HG03175 (cell line): ENCODE measurements around the gene COL3A1.

ENCODE experiments used
- ATAC-seq: cut with Tn5 transposase; IDR thresholded peaks from one replicate; pipeline ENCODE4 v1.9.1; 2021; ENCODE audit warnings: mild to moderate bottlenecking, moderate library complexity; ENCODE audit not compliant: unreplicated experiment

Gene COL3A1

DNA sequence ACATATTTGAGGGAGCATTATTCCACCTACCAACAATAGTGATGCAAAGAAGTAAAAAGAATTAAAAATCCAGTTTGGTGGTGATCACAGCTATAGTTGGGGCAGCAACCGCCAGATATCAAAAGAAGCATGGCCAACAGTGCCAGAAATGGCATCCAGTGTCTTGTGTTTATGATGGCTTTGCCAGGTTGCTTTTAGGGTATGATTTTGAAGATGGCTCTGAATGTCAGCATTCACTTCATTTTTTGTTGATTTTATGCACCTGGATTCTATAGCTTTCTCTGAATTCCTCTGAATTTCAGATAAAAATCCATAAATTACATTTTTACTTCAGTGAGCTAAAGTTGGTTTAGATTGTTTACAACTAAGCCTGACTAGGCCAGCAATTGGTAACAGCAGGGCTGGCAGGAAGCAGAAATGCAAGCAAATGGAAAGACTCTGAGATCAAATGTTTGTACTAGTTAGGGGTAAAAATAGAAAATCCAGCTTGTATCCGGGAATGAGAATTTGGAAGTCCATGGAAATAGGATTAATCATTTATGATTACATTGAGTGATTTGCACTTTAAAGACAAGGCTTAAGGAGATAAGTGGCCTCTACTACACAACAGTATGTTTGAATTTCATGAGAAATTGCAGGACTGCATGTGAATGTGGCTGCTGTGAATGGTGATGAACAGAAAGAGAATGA, 40.4 kb downstream of the COL3A1 start:
- ATAC-seq, result no peak

GRCh38 chr2:189015359-189015758, 41.2 kb downstream of the COL3A1 start:
- ATAC-seq, result no peak

GRCh38 chr2:189016311-189016861, 42.2 kb downstream of the COL3A1 start:
- ATAC-seq, result no peak

DNA sequence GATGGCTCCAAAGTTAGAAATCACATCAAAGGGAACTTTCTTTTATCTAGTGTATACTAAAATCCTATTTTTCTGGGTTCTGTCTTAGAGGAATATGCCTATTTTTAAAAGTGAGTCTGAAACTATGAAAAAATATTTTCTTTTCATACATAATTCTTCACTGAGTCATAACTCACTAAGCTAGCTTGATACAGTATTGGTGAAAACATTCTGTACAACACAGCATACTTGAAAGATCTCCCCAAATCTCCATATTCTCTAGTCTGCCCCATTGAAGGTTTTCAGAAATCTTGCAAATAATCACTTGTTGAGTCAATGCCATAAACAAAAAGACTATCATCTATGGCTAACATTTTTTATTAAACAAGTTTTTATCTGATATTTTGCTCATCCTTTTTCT, 44.5 kb downstream of the COL3A1 start:
- ATAC-seq, result no peak

DNA sequence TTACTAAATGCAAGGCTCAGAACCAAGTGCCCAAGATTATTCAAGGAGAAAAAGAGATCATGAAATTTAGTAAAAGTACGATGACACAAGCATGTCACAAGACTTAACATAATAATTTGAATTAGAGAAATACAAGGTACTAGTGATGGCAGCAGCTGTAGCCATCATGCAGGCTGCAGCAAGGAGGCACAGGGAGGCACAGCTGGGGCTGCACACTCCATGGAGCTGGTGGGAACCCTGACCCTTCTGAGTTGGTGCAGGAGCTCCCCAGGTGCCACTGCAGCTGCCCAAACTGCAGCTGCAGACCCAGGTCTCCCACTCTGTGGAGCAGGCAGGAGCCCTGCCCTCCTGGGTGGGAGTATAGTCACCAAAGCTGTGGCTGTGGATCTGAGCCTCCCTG, 46.0 kb downstream of the COL3A1 start:
- no peak for ATAC-seq

GRCh38 chr2:189022053-189022481, 47.9 kb downstream of the COL3A1 start:
- no peak for ATAC-seq

- no peak for ATAC-seq
Measured at GRCh38 chr2:189022492-189022891, 48.3 kb downstream of the COL3A1 start.

DNA sequence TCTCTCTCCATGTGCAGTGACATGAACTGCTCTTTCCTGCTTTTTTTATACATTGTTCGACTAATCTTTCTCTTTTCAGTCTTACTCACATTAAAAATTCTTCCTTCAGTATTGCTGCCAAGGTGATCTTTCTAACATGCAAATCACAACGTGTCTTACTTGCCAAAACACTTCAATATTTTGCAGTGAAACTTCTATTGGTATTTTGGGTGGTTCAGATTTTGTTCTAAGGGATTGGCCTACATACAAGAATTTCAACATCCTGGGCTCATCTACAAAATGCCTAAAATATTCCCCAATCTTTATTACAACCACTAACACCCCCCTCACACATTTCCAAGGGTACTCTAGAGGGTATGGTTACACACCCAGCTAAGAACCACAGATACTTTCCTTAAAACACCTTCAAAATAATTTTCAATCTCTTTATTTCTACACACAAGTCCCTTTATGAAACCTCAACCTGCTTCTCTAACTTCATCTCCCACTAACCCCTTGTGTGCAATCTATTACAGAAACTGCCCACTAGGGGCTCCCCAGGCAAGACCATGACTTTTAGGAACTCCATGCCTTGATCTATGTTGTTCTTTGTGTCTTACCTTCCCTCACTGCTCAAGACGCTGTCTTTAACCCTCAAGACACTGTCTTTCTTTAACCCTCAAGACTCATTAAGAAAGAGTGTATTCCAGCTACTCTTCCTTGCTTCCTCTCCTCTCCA, 50.9 kb downstream of the COL3A1 start:
- no peak for ATAC-seq

GRCh38 chr2:189037518-189037917, 63.3 kb downstream of the COL3A1 start:
- ATAC-seq, result no peak

DNA sequence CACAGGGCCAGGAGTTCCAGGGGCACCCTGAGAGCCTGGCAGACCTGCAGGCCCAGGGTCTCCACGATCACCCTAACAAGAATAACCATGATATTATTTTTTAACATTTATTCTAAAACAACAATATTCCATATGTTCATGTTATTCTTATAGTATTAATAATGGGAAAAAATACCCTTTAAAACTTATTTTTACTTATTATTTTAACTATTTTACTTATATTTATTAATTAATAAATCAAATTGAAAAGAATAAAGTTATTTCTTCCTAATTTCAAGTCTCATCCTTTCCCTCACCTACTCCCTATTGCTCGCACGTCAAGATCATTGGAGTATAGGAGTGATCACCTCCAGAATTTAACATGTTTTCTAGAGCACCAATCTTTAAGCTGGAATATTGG, 71.7 kb downstream of the COL3A1 start:
- no peak for ATAC-seq

GRCh38 chr2:189046320-189046719, 72.1 kb downstream of the COL3A1 start:
- ATAC-seq, result no peak

DNA sequence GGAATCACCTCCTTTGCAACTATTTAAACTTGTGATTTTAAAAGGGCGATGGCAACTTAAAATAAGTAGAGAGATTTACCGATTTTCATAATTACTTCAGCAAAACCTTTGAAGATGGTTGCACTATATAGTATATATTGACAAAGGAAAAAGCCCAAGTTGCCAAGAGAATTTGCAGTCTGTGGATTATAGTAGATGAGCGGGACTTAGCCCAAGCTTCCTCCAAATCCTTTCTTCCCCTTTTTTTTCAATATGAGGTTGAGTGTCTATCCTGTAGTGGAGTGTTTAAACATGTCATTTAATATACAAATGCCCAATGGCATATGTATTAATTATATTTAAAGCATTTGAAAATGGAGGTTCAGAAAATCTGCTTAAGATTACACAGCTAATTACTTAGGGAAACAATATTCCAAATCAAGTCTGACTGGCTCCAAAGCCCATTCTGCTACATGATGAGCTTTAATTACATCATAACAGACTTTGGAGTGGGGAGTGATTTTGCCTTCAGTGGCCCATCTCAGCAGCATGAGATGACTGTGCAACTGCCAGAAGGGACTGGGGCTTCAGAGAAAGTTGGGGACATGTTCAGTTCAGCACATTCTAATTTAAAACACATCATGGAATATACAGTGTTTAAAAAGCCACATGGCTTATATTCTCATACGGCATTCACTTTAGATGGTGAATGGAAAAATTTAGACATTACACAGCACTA, 73.2 kb downstream of the COL3A1 start:
- no peak for ATAC-seq

DNA sequence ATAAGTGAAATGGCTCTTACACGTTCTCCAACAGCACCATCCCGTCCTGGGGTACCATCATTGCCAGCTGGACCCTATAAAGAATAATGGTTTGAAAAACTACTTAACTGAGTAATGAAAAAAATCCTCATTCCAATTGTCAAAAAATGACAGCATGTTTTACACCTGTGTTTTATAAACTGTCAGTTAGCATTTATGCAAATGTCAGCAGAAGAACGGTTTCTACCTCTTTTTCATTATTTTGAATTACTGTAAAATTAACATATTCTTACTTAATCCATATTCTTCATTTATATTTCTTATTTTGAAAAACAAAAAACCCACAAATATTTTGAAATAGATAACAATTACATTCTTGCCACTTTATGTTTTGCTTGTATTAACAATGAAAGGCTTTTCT, 74.0 kb downstream of the COL3A1 start:
- ATAC-seq, result no peak

DNA sequence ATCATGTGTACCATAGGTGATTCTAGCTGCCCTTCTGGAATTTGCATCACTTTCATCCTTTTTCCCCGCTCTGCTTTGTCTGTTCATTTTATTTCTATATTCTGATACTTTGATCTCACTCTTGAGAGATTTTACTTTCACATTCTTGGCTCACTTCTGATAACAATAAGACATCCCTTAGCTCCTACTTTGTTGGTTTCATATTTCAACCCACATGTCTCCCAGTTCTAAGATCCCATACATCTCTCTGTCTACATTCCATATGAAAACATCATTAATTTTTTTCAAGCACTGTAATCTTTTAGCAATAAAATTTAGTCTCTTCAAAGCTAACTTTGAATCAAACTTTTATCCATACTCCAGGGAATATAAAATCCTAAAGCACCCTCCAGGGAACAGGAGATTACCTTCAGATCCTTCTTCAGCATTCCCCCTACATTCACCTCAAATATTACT, 75.6 kb downstream of the COL3A1 start:
- no peak for ATAC-seq

- no peak for ATAC-seq
Measured at GRCh38 chr2:189050165-189050712, 76.1 kb downstream of the COL3A1 start.

GRCh38 chr2:189056200-189057106, 82.3 kb downstream of the COL3A1 start:
- no peak for ATAC-seq

- ATAC-seq, result no peak
Measured at GRCh38 chr2:189057316-189057715, 83.1 kb downstream of the COL3A1 start.

DNA sequence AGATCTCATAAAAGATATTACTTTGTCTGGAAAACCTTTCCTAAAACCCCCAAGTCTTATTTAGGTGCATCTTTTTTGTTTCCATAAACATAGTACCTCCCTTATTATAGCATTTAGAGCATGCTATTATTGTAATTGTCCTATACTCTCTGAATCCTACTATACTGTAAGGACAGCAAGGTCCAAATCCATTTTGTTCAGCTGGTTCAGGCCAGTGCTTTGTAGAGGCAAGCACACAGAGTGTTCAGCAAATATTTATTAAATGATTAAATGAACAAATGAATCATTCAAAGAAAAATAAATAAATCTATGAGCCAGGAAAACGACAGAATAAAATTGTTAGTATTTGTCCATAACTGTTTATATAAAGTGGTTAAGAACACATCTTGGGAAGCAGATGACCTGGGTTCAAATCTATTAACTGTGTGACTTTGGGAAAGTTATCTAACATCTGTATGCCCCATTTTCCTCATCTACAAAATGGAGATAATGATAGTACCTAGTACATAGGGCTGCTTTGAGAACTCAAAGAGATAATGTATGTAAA, 86.0 kb downstream of the COL3A1 start:
- no peak for ATAC-seq
